SK-N-DZ (cell line): ENCODE results near the gene MAGEF1.

Experiments
- DNase-seq: peaks from one replicate; pipeline ENCODE4 v3.0.0-alpha.2; 2015; ENCODE audit warnings: low spot score

Gene MAGEF1

GRCh38 chr3:184691397-184692231 lies 20.2 kb downstream of the MAGEF1 start:
- no peak for DNase-seq

GRCh38 chr3:184690192-184690883 lies 21.5 kb downstream of the MAGEF1 start:
- no peak for DNase-seq

- no peak for DNase-seq
Measured at GRCh38 chr3:184688882-184689271, 23.0 kb downstream of the MAGEF1 start.

- no peak for DNase-seq
Measured at GRCh38 chr3:184688251-184688881, 23.5 kb downstream of the MAGEF1 start.

GRCh38 chr3:184687363-184688015 lies 24.4 kb downstream of the MAGEF1 start:
- DNase-seq, result no peak

GRCh38 chr3:184685646-184686045 lies 26.2 kb downstream of the MAGEF1 start:
- DNase-seq, result no peak

GRCh38 chr3:184685055-184685454 lies 26.8 kb downstream of the MAGEF1 start:
- no peak for DNase-seq

GRCh38 chr3:184683900-184684560 lies 27.8 kb downstream of the MAGEF1 start:
- no peak for DNase-seq

- DNase-seq, result no peak
Measured at GRCh38 chr3:184683234-184683633, 28.6 kb downstream of the MAGEF1 start.

- no peak for DNase-seq
Measured at GRCh38 chr3:184682671-184683070, 29.2 kb downstream of the MAGEF1 start.

- DNase-seq, result no peak
Measured at GRCh38 chr3:184680385-184681345, 31.2 kb downstream of the MAGEF1 start.

- peak; percentile 92 for DNase-seq
Measured at GRCh38 chr3:184679056-184679816, 32.6 kb downstream of the MAGEF1 start.

- no peak for DNase-seq
Measured at GRCh38 chr3:184678317-184679055, 33.4 kb downstream of the MAGEF1 start.

- DNase-seq, result no peak
Measured at GRCh38 chr3:184677344-184678316, 34.2 kb downstream of the MAGEF1 start.

- DNase-seq, result no peak
Measured at GRCh38 chr3:184676927-184677326, 34.9 kb downstream of the MAGEF1 start.

GRCh38 chr3:184674626-184675025 lies 37.2 kb downstream of the MAGEF1 start:
- DNase-seq, result no peak
